22Rv1 (cell line): Measurements from ENCODE around the gene MYH16.

Experiments used
- ZFX ChIP-seq: fragments of 450-650 bp; IDR thresholded peaks from 2 replicates; pipeline ENCODE4 v1.6.1; 2017; ENCODE audit warnings: antibody characterized with exemption, borderline replicate concordance
- TF ChIP-seq, protein P1 (sequence below): fragments of 450-650 bp; IDR thresholded peaks from 2 replicates; pipeline ENCODE4 v1.5.1; 2017; ENCODE audit warnings: mild to moderate bottlenecking

DNA sequence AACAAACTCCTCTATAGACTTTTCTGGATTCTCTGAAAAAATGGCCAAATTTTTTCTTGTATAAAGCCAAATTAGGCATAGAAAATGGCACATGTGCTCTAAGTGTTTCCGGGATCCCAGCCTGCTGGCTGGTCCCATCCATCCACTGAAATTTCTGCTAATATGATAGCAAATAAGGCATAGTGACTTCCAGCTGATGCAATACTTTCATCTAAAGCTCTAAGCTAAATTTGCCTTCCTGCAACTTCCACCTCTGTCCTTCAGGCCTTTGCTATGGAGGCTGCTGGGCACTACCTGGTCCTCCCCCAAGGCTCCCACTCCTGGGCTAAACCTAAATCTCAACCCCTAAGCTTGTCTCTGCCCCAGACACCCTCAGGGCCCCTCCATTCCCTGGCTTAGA is 20.5 kb downstream of the MYH16 start:
- TF ChIP-seq, protein P1, sequence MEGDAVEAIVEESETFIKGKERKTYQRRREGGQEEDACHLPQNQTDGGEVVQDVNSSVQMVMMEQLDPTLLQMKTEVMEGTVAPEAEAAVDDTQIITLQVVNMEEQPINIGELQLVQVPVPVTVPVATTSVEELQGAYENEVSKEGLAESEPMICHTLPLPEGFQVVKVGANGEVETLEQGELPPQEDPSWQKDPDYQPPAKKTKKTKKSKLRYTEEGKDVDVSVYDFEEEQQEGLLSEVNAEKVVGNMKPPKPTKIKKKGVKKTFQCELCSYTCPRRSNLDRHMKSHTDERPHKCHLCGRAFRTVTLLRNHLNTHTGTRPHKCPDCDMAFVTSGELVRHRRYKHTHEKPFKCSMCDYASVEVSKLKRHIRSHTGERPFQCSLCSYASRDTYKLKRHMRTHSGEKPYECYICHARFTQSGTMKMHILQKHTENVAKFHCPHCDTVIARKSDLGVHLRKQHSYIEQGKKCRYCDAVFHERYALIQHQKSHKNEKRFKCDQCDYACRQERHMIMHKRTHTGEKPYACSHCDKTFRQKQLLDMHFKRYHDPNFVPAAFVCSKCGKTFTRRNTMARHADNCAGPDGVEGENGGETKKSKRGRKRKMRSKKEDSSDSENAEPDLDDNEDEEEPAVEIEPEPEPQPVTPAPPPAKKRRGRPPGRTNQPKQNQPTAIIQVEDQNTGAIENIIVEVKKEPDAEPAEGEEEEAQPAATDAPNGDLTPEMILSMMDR: no peak
- TF ChIP-seq ZFX: no peak
